ENCODE measurements around the gene LITAF.

GRCh38 chr16:11552440-11552839, 34.3 kb downstream of the LITAF start:
- TF ChIP-seq PAX5 (IDR thresholded peaks at IDR 0.05; ENCODE audit: insufficient read depth, low read length, severe bottlenecking) (no peak), POLR2A (IDR thresholded peaks at IDR 0.05; ENCODE audit: low read depth, low read length) (no peak), POLR2AphosphoS5 (IDR thresholded peaks at IDR 0.05; ENCODE audit: low read depth, low read length) (no peak), TAF1 (IDR thresholded peaks at IDR 0.05; ENCODE audit: low read depth, low read length) (no peak)

All from GM12891 (cell line).